ENCODE results near the gene CCDC187. TPM values are rescaled to one million over a fixed set of nuclear protein-coding genes. Genes with fewer than 3 reads are reported as not detected.
A peak's percentile ranks its signal among the peaks of the same experiment; 100 is the strongest.

Gene CCDC187
- total RNA-seq, 1 donor from 2014 or later, result 1.4 TPM

DNA sequence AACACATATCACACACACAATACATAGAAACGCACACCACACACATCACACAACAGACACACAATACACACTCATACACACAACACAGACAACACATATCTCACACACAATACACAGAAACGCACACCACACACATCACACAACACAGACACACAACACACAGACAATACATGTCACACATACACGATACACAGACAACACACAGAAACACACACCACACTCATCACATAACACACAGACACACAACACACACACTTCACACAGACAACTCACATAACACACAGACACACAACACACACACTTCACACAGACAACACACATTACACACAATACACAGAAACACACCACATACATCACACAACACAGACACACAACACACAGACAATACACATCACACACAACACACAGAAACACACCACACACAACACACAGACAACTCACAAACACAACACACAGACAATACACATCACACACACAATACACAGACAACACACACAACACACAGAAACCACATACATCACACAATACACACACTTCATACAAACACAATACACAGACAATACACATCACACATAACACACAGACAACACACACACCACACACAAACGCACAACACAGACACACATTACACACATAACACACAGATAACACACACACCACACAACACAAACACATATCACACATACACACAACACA, 4.3 kb upstream of the CCDC187 start:
- Mint-ChIP-seq H3K9me3 (ENCODE audit: low read depth) (no peaks in the 10 kb centered on the region), H3K4me1 (ENCODE audit: low read depth) (no peaks in the 10 kb centered on the region), H3K27ac (no peak overlapping the region), H3K27me3 (no peaks in the 10 kb centered on the region), H3K4me3 (ENCODE audit: low read depth) (no peak overlapping the region), H3K36me3 (ENCODE audit: insufficient read depth) (no peaks in the 10 kb centered on the region)
- TF ChIP-seq, protein P1, sequence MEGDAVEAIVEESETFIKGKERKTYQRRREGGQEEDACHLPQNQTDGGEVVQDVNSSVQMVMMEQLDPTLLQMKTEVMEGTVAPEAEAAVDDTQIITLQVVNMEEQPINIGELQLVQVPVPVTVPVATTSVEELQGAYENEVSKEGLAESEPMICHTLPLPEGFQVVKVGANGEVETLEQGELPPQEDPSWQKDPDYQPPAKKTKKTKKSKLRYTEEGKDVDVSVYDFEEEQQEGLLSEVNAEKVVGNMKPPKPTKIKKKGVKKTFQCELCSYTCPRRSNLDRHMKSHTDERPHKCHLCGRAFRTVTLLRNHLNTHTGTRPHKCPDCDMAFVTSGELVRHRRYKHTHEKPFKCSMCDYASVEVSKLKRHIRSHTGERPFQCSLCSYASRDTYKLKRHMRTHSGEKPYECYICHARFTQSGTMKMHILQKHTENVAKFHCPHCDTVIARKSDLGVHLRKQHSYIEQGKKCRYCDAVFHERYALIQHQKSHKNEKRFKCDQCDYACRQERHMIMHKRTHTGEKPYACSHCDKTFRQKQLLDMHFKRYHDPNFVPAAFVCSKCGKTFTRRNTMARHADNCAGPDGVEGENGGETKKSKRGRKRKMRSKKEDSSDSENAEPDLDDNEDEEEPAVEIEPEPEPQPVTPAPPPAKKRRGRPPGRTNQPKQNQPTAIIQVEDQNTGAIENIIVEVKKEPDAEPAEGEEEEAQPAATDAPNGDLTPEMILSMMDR (IDR thresholded peaks at IDR 0.05; ENCODE audit: unreplicated experiment), result no peak
- no peak for DNase-seq (ENCODE audit: low spot score, unreplicated experiment)

- DNase-seq (ENCODE audit: low spot score, unreplicated experiment), result no peak
- Mint-ChIP-seq H3K9me3 (ENCODE audit: low read depth) (no peaks in the 10 kb centered on the region), H3K36me3 (ENCODE audit: insufficient read depth) (no peaks in the 10 kb centered on the region)
These were observed 3.4 kb upstream of the CCDC187 start for GRCh38 chr9:136307215-136307750.

DNA sequence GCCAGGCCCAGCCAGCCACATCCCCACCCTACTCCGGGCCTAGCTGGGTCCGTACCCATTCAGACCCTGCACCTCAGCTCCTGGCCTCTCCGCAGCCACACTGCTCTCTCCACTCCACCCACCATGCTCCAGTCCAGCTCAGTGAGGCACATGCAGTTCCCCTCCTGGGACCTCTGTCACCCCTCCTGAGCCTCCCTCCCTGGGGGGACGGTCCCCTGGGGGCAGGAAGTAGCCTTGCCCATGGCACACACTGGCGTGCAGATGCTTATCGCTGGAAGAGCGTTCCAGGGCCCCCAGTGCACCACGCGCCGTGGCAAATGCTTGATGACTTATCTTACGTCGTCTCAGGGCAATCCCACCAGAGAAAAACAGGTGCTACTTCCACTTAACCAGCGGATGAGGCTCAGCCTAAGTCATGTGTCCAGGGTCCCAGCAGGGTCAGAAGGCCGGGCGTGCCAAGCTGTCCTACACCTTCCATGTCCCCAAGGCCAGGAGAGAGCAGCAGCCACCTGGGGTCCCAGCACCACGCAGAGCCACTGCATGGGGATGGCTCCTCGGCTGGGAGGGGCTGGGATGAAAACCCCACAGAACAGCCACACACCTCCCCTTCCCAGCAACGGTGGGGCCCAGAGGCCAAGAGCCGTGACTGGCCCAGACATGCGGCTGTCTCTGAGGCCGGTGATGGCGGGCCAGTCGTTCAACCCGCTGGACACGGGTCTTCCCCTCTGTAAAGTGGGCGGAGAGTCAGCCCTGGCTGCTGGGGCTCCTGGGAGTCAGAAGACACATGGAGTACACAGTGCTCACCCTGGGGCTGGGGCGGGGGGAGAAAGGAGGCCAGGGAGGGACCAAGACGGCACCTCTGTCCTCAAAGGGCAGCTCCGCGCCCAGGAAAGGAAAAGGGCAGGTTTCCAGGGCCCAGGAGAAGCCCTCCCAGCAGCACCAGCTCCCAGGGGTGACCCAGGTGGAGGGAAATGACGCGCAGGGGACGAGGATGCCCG, 2.6 kb upstream of the CCDC187 start:
- no peak for DNase-seq (ENCODE audit: low spot score, unreplicated experiment)
- TF ChIP-seq, protein P1 (IDR thresholded peaks at IDR 0.05; ENCODE audit: unreplicated experiment), result no peak
- no peak overlapping the region for H3K4me3 Mint-ChIP-seq (ENCODE audit: low read depth)
- H3K9me3 Mint-ChIP-seq (ENCODE audit: low read depth), result no peaks in the 10 kb centered on the region
- peak overlapping the region; percentile 18 for H3K27ac Mint-ChIP-seq
- H3K4me1 Mint-ChIP-seq (ENCODE audit: low read depth), result no peaks in the 10 kb centered on the region
- no peaks in the 10 kb centered on the region for H3K36me3 Mint-ChIP-seq (ENCODE audit: insufficient read depth)
- no peaks in the 10 kb centered on the region for H3K27me3 Mint-ChIP-seq

More at GRCh38 chr9:136307215-136307750, 3.4 kb upstream of the CCDC187 start:
- Mint-ChIP-seq H3K27ac (no peak overlapping the region), H3K27me3 (no peaks in the 10 kb centered on the region), H3K4me1 (ENCODE audit: low read depth) (no peaks in the 10 kb centered on the region), H3K4me3 (ENCODE audit: low read depth) (no peak overlapping the region)
- TF ChIP-seq, protein P1 (IDR thresholded peaks at IDR 0.05; ENCODE audit: unreplicated experiment), result no peak

- DNase-seq (ENCODE audit: low spot score, unreplicated experiment), result no peak
- Mint-ChIP-seq H3K36me3 (ENCODE audit: insufficient read depth) (no peaks in the 10 kb centered on the region), H3K4me1 (ENCODE audit: low read depth) (no peaks in the 10 kb centered on the region), H3K27ac (no peak overlapping the region), H3K27me3 (no peaks in the 10 kb centered on the region), H3K4me3 (ENCODE audit: low read depth) (no peak overlapping the region), H3K9me3 (ENCODE audit: low read depth) (no peaks in the 10 kb centered on the region)
- TF ChIP-seq, protein P1 (IDR thresholded peaks at IDR 0.05; ENCODE audit: unreplicated experiment), result no peak
These were observed 1.9 kb upstream of the CCDC187 start for GRCh38 chr9:136305804-136306203.

- Mint-ChIP-seq H3K27ac (no peak overlapping the region), H3K27me3 (no peaks in the 10 kb centered on the region), H3K4me3 (ENCODE audit: low read depth) (no peak overlapping the region), H3K4me1 (ENCODE audit: low read depth) (no peaks in the 10 kb centered on the region), H3K36me3 (ENCODE audit: insufficient read depth) (no peaks in the 10 kb centered on the region), H3K9me3 (ENCODE audit: low read depth) (no peaks in the 10 kb centered on the region)
- DNase-seq (ENCODE audit: low spot score, unreplicated experiment), result no peak
- TF ChIP-seq, protein P1 (IDR thresholded peaks at IDR 0.05; ENCODE audit: unreplicated experiment), result no peak
These were observed 1.1 kb upstream of the CCDC187 start for GRCh38 chr9:136304981-136305380.
